ENCODE results near the gene VPS39. TPM values are rescaled to one million over a fixed set of nuclear protein-coding genes. Genes with fewer than 3 reads are reported as not detected.

VPS39 gene
- polyA plus RNA-seq, 1 experiment: 79.5 TPM

- ChIA-PET CTCF (no interaction called here), POLR2A (no interaction called here)
- no peak for DNase-seq (ENCODE audit: low read depth)
- Histone ChIP-seq H3K4me3 (ENCODE audit: low read depth, low read length) (no peak overlapping the region), H3K36me3 (ENCODE audit: control insufficient read depth, insufficient read depth, low read length) (peaks cover 15% of the 10 kb centered on the region), H3K27me3 (ENCODE audit: control insufficient read depth, insufficient read depth, low read length) (no peaks in the 10 kb centered on the region)
- TF ChIP-seq, protein P1, sequence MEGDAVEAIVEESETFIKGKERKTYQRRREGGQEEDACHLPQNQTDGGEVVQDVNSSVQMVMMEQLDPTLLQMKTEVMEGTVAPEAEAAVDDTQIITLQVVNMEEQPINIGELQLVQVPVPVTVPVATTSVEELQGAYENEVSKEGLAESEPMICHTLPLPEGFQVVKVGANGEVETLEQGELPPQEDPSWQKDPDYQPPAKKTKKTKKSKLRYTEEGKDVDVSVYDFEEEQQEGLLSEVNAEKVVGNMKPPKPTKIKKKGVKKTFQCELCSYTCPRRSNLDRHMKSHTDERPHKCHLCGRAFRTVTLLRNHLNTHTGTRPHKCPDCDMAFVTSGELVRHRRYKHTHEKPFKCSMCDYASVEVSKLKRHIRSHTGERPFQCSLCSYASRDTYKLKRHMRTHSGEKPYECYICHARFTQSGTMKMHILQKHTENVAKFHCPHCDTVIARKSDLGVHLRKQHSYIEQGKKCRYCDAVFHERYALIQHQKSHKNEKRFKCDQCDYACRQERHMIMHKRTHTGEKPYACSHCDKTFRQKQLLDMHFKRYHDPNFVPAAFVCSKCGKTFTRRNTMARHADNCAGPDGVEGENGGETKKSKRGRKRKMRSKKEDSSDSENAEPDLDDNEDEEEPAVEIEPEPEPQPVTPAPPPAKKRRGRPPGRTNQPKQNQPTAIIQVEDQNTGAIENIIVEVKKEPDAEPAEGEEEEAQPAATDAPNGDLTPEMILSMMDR (IDR thresholded peaks at IDR 0.05; ENCODE audit: insufficient read depth, low read depth, low read length): no peak
Measured at GRCh38 chr15:42190370-42190769, 17.7 kb downstream of the VPS39 start.

GRCh38 chr15:42185801-42186200 is 22.3 kb downstream of the VPS39 start:
- ChIA-PET POLR2A (no interaction called here), CTCF (no interaction called here)
- Histone ChIP-seq H3K27me3 (ENCODE audit: control insufficient read depth, insufficient read depth, low read length) (no peaks in the 10 kb centered on the region), H3K36me3 (ENCODE audit: control insufficient read depth, insufficient read depth, low read length) (peaks cover 18% of the 10 kb centered on the region), H3K4me3 (ENCODE audit: low read depth, low read length) (no peak overlapping the region)
- DNase-seq (ENCODE audit: low read depth): no peak
- TF ChIP-seq, protein P1 (IDR thresholded peaks at IDR 0.05; ENCODE audit: insufficient read depth, low read depth, low read length): no peak

DNA sequence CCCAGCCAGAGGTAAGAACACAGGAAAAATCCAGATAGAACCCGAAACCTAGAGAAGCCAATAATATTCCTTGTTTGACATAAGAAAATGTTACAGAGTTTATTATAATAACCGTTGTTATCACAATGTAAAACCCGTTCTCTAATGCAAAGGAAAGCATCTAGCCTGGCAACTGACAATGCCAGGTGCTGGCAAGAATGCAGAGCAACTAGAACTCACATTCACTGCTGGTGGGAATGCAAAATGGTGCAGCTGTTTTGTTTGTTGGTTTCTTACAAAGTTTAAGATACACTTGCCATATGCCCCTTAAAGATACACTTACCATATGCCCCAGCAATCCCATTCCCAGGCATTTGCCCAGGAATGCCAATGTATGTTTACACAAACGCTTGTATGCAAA is 23.4 kb downstream of the VPS39 start:
- TF ChIP-seq, protein P1 (IDR thresholded peaks at IDR 0.05; ENCODE audit: insufficient read depth, low read depth, low read length): no peak
- Histone ChIP-seq H3K36me3 (ENCODE audit: control insufficient read depth, insufficient read depth, low read length) (peaks cover 16% of the 10 kb centered on the region), H3K27me3 (ENCODE audit: control insufficient read depth, insufficient read depth, low read length) (no peaks in the 10 kb centered on the region), H3K4me3 (ENCODE audit: low read depth, low read length) (no peak overlapping the region)
- ChIA-PET POLR2A (no interaction called here), CTCF (interaction anchor here (0.7 kb wide), 1 partner anchor 15 kb away, joined by 3 read pairs; no protein-coding TSS in a partner anchor)
- no peak for DNase-seq (ENCODE audit: low read depth)

DNA sequence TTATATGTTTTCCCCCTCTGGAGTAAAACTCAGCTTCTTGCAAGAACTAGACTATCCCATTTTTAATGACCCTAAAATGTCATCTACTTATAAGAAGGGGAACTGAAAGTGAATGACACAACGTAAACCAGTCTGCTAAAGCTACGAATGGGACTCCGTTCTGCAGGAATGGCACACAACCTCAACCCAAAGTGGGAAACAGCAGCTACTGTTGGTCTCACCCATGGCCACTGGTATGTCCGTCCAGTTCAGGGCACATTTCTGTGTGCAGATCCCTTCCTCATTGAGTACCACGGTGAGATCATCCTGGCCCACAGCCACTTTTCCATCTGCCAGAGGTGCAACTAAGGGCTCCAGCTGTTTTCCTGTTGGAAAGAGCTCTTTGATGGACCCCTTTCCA is 23.8 kb downstream of the VPS39 start:
- Histone ChIP-seq H3K36me3 (ENCODE audit: control insufficient read depth, insufficient read depth, low read length) (peaks cover 16% of the 10 kb centered on the region), H3K27me3 (ENCODE audit: control insufficient read depth, insufficient read depth, low read length) (no peaks in the 10 kb centered on the region), H3K4me3 (ENCODE audit: low read depth, low read length) (no peak overlapping the region)
- ChIA-PET POLR2A (no interaction called here), CTCF (interaction anchor here (0.7 kb wide), 1 partner anchor 15 kb away, joined by 3 read pairs; no protein-coding TSS in a partner anchor)
- no peak for DNase-seq (ENCODE audit: low read depth)
- TF ChIP-seq, protein P1 (IDR thresholded peaks at IDR 0.05; ENCODE audit: insufficient read depth, low read depth, low read length): no peak

GRCh38 chr15:42182961-42183360 is 25.1 kb downstream of the VPS39 start:
- ChIA-PET POLR2A (no interaction called here), CTCF (interaction anchor here (0.6 kb wide), 1 partner anchor 284 kb away, joined by 5 read pairs; no protein-coding TSS in a partner anchor)
- Histone ChIP-seq H3K36me3 (ENCODE audit: control insufficient read depth, insufficient read depth, low read length) (peaks cover 15% of the 10 kb centered on the region), H3K4me3 (ENCODE audit: low read depth, low read length) (no peak overlapping the region), H3K27me3 (ENCODE audit: control insufficient read depth, insufficient read depth, low read length) (no peaks in the 10 kb centered on the region)
- TF ChIP-seq, protein P1 (IDR thresholded peaks at IDR 0.05; ENCODE audit: insufficient read depth, low read depth, low read length): no peak
- no peak for DNase-seq (ENCODE audit: low read depth)

All from BJ (cell line).